ENCODE results near the gene SPDYC.

DNA sequence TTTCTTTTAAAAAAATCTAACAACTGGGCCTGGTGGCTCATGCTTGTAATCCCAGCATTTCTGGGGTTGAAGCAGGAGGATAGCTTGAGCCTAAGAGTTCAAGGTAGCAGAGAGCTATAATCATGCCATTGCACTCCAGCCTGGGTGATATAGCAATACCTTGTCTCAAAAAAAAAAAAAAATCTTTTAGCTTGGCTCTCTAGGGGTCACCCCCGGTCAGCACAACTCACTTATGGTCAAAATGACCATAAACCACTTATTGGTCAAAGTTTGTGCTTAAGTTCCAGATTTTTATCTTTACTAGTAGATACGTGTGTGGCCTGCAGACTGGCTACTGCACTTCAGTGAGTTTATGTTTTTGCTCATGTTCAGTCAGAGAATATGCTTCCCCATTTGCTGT is 6.3 kb upstream of the SPDYC start:
- TF ChIP-seq, protein P1, sequence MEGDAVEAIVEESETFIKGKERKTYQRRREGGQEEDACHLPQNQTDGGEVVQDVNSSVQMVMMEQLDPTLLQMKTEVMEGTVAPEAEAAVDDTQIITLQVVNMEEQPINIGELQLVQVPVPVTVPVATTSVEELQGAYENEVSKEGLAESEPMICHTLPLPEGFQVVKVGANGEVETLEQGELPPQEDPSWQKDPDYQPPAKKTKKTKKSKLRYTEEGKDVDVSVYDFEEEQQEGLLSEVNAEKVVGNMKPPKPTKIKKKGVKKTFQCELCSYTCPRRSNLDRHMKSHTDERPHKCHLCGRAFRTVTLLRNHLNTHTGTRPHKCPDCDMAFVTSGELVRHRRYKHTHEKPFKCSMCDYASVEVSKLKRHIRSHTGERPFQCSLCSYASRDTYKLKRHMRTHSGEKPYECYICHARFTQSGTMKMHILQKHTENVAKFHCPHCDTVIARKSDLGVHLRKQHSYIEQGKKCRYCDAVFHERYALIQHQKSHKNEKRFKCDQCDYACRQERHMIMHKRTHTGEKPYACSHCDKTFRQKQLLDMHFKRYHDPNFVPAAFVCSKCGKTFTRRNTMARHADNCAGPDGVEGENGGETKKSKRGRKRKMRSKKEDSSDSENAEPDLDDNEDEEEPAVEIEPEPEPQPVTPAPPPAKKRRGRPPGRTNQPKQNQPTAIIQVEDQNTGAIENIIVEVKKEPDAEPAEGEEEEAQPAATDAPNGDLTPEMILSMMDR (conservative IDR thresholded peaks at IDR 0.05; ENCODE audit: low read length) = no peak
- no peak for TF ChIP-seq EZH2phosphoT487 (IDR thresholded peaks at IDR 0.05; ENCODE audit: borderline replicate concordance, low read depth, low read length)

All from OCI-LY7 (cell line).